CD4-positive, alpha-beta T cell treated with Interleukin-4 for 4 hours (primary cell): ENCODE results near the gene CYFIP1.

Experiments
- DNase-seq: peaks from one replicate; pipeline ENCODE4 v3.0.0-alpha.2; 2020

Gene CYFIP1

DNA sequence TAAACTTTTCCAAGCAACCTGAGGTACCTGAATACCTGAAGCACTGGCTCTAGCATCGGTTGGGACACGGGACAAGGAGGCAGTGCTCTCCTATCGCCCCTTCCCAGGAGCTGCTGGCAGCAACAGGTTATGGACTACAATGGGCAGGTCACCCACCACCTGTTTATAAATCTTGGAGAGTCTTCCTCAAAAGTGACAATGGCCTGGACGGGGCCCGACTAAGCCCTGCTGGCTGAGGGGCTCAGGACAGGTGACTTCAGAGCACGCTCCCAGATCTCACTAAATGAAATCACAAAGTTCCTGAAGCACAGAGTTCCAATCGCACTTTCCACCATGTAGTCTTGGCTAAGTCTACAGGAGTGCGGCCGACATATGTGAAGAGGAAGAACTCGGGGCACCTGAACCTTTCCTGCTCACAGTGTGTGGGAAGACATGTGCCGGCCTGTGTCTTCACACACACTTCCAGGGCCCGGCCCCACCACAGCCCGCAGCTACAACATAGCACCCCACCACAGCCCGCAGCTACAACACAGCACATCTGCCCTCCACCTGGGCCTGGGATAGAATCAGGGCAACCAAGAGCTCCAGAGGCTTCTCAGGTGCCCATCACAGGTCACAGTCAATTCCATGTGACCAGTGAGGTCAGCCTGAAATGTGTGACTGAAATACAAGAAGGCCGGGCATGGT is 12.9 kb downstream of the CYFIP1 start:
- no peak for DNase-seq

DNA sequence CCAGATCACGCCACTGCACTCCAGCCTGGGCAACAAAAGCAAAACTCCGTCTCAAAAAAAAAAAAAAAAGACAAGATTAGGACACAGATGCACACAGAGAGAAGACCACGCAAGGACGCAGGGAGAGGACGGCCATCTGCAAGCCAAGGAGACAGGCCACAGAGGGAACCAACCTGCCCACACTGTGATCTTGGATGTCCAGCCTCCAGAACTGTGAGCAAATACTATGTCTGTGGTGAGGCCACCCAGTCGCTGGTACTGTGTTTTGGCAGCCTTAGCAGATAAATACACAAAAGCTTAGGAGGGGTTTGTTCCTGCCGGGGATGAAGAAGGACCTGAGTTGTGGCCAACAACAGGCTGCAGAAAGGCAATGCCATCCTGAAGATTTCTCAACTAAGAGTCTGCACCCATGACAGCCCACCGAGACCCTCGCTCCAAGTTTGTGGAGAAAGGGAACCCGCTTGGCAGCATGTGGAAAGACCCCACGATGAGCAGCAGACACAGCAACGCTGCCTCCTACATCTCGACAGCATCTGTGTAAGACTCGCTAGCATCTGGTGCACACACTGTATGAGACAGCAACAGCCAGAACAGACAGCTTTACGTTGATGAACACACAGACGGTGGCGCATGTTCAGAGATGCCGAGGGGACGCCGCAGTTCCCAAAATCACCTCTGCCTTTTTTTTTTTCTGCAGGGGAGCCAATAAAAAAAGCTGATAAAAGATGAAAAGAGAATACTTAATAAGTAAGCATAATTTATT is 13.7 kb downstream of the CYFIP1 start:
- no peak for DNase-seq

DNA sequence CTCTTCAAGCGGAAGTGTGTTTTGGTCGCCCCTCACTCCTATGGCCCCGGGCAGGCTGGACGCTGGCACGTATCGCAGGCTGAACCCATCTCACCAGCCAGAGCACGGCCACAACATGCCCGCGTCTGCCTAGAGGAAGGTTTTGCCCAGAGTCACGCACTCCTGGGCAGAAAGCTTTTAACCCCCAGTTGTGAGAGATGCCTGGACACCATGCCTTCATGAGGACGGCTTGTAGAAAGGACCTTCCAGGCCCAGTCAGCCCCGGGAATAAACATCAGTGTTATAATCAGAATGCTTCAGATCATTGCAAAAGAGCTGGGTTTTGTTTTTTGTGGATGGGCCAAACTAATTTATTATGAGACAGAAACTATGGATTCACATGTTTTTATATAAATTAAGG is 16.5 kb downstream of the CYFIP1 start:
- DNase-seq: no peak

DNA sequence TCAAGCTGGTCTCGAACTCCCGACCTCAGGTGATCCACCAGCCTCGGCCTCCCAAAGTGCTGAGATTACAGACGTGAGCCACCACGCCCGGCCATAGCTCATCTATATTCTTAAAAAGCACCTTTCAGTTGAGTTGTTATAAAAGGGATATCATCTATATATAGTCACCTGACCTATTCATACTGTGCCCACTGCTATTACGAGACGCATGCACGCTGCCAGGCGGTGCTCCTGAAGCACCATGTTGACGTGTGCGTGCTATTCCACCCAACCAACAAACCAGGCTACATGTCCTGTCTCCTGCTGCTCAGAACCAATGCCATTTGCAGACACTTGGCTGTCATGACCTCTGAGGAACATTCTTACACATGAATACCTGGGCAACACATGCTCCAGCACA is 17.6 kb downstream of the CYFIP1 start:
- no peak for DNase-seq

DNA sequence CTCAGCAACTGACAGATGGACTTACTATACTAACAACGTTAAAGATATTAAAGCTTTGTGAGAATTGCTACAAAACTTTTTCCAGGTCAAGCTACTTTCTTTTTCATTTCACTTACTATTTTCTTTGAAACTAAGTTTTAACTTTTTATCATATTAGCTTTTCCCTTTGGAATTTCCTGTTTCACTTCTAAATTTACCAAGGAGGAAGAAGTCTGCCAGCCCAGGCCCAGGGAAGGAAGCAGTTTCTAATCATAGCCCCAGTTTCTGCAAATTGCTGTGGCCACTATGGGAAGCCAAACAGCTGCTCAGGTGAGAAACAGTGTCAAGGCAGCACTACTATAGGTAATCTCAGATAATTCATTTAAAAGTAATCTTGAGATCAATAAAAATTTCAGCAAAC is 18.4 kb downstream of the CYFIP1 start:
- no peak for DNase-seq

DNA sequence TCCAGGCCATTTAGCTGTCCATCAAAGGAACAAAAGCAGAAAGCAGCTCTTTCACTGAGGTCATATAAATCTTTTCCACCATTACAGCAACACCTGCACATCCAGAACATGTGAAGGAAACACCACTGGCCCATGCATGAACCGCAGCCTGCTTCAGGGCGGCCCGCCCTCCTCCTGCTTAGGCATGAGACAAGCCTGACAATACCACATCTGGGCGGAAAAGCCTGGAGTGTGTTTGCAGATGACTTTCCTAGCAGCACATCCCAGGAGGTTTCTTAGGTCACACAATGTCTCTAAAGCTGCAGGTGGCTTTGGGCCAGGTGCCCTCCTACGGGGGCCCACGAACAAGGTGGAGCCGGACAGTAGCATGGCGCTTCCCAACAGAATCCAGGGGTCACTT is 19.6 kb downstream of the CYFIP1 start:
- DNase-seq: no peak

DNA sequence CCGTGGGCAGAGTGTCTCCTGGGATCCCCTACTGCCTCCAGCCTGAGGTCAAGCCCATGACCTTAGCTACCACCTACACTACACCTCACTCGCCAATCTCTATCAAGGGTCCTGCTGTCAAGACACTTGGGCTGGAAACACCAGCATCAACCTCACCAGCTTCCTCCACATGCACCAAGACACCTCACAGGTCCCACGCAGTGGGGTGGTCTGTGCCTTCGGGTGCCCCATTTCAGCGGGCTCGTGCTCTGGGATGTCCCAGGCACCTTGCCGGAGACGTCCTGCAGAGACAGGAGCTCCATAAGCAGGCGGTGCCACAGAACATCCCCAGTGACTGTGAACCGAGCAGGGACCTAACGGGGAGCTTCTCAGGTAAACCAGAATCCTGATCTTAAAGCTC is 20.0 kb downstream of the CYFIP1 start:
- DNase-seq: no peak

DNA sequence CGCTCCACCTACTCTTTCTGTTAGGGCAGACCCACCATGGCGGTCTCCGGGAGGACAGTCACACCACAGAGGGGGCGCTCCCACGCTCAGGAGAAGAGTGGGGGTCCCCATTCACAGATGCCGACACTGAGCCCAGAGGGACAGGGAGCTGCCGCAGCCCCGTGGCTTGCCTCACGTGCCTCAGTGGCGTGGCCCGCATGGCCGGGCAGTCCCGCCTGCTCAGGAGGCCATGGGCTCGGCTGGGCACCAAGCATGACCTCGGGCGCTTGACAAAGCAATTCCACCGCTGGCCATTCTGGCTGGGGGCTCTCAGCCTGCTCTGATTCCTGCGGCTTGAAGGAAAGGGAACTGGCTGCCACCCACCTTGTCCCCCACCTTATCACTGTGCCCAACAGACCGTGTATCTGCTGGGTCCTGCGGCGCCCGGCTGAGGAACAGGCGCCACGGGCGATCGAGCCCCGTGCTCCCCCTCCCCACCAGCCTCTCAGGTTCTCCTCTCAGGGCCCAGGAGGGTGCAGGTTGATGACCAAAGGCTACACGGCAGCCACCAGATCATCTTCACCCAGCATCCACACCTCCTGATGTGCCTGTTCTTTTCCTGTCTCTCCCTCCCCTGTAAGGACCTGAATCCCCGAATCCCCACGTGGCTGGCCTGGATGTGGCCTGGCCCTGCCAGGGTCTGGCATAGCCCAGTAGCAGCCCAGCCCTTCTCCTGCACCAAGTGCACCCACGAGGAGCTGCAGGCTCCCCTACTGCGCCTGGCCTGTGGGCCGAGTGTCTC is 20.7 kb downstream of the CYFIP1 start:
- DNase-seq: no peak

DNA sequence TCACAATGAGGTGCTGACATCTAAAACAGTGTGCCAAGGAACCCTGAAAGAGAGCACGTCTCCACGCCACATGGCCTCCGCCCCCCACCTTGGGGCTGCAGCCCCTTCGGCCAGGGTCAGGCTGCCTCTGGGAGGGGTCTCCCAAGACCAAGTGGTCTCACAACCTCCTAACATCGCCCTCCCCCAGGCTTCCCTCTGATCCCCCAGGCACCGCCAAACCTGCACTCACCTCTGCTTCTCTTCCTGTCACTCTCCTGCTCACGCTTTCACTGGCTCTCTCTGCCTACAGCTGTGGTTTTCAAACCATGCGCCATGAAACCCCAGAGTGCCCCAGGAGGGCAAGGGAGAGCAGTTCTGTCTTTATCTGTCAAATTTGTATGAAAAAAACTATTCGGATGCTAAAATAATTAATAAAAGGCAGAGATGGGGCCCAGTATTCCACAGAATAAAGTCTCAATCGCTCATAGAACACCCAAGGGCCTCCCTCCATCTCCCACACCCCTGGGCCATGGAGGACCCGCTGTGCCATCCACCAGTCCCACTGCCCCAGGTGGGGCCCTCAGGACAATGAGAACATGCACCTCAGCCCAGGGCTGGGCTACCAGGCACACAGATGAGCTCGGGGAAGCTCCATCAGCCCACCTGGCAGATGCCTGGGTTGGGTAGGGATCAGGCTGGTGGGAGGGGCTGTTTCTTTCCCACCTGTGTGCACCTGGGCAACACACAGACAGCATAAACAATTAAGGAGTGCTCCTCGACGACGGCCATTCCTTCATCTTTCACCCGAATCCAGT is 21.5 kb downstream of the CYFIP1 start:
- DNase-seq: no peak

DNA sequence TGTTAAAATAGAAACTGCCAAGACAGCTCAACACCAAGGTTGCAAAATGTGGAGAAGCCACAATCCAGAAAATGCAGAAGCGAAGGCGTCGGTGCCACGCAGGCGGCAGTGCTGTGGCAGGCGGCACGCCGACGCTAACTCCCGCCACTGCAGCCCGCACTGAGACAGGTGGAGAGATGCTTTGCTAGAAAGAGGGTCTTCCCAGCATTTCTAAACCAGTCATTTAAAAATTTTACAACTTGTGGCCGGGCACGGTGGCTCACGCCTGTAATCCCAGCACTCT is 23.2 kb downstream of the CYFIP1 start:
- DNase-seq: no peak

DNA sequence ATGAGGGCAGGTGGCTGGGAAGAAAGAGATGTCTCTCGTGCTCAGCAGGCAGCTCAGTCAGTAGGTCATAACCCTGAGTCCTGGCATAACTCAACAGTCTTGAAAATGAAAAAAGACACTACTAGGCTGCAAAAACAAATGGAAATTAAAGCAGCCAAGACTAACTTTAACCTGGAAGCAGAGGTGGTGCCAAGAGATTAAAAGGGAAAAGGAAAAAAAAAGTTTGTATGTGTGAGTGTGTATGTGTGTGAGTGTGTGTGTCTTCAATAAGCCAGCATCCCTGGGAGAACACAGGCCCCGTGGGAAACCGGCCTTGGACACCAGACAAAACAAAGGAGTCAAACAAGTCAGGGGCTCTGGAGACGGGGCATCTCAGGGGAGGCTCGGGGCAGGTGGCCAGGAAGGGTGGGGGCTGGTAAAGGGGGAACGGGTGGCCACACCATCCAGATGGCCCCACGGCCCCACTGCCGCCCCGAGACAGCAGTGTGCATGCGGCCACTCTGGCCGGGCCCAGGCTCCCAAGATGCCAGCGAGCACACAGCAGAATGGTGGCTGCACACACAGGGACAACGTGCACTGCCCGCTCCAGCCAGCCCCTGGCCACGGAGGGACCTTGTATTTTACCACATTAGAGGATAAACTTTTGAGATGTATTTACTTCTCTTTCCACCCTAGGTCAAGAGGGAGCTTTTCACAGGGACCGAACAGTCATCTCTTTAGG is 23.8 kb downstream of the CYFIP1 start:
- DNase-seq: no peak

DNA sequence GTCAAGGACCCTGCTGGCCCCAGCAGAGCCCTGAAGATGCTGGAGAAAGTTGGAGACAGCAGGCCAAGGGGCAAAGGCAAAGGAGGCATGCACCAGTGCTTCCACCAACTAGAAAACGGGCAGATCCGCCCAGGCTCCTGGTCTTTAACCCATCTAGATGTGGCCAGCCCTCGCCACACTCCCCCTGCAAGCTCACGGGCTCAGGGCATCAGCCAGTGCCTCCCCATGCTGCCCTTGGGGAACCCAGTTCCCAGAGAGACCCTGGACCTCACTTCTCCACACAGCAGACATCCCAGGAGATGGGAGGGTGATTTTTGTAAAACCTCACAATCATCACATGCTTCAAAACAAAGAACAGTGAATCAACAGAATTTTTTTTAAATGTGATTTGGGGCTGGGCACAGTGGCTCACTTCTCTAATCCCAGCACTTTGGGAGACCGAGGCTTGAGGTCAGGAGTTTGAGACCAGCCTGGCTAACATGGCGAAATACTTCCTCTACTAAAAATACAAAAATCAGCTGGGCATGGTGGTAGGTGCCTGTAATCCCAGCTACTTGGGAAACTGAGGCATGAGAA is 24.5 kb downstream of the CYFIP1 start:
- no peak for DNase-seq

DNA sequence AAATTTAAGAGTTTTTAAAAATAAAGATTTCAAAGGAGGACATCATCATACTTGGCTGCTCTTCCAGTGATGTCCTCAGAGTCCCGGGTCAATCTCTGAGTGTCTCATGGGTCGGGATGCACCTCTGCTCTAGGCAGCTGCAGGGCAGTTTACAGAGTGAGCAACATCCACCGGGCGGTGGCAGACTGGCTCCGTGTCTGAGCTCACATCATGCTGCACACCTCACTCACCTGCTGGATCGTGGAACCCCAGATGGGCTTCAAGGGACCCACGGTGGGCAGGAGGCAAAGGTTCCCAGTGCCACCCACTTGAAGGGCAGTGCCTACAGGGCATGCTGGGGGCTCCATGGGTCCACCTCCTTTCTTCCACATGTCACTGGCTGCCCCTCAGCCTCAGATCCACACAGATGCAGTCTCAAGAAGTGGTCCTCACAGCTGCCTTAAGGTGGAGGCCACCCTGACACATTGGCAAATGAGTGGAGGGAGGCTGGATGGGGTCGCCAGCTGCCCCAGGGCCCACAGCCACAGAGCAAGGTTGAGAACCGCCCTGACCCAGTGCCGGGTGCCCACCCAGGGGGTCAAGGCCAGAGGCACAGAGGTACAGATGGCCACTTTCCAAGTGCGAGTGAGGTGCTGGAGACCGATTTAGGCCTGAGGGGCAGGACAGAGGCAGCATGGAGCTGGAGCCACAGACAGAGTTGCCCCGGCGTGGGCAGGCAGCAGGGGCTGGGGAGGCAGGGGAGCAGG is 25.2 kb downstream of the CYFIP1 start:
- DNase-seq: no peak

DNA sequence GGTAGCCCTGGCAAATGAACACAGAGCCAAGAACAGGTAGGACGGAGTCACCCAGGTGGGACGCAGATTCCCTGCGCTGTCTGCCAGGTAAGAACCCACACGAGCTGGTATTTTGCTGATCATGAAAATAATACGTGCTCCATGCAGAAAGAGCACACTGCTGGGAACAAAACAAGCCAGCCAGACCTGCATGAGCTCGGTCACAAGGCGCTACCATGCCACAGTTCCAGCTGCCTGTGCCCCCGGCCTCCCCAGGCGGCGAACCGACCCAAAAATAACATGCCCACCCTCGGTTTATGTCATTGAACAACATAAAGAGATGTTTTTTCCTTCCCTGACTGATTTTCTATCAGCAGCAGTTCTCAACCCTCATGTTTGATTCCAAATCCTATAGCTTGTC is 25.8 kb downstream of the CYFIP1 start:
- DNase-seq: no peak

DNA sequence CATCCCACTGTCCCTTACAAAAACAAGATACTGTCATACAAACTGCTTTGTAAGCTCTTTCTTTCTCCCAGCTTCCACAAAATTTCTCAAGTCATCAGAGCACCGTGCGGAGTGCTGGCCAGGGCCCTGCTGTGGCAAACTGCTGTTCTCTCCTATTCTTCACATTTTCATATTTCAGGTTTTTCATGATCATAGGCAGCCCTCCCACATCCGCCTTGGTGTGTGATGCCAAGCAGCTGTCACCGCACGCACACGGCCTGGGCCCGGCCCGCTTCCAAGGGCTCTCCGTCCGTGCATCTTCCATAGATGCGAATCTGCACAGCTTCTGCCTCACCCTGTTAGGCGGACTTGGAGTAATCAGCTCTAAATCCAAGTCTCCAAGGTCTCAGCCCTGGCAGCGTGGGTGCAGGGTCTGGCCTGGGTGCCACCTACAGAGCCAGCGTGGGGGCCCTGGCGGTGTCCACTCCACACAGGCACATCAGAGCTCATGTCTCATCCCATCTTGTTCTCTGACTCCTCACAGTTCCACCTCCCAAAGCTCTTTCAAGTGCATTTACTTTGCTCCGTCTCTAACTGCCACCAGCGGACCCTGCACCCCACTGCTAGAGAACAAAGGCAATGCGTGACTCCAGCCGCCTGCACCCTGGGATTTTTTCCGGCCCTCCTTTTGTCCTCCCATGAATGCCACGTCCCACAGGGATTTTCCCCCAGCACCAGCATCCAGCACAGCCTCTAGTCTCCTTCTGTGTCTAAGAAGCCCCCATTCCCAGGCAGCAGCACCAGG is 27.2 kb downstream of the CYFIP1 start:
- no peak for DNase-seq

DNA sequence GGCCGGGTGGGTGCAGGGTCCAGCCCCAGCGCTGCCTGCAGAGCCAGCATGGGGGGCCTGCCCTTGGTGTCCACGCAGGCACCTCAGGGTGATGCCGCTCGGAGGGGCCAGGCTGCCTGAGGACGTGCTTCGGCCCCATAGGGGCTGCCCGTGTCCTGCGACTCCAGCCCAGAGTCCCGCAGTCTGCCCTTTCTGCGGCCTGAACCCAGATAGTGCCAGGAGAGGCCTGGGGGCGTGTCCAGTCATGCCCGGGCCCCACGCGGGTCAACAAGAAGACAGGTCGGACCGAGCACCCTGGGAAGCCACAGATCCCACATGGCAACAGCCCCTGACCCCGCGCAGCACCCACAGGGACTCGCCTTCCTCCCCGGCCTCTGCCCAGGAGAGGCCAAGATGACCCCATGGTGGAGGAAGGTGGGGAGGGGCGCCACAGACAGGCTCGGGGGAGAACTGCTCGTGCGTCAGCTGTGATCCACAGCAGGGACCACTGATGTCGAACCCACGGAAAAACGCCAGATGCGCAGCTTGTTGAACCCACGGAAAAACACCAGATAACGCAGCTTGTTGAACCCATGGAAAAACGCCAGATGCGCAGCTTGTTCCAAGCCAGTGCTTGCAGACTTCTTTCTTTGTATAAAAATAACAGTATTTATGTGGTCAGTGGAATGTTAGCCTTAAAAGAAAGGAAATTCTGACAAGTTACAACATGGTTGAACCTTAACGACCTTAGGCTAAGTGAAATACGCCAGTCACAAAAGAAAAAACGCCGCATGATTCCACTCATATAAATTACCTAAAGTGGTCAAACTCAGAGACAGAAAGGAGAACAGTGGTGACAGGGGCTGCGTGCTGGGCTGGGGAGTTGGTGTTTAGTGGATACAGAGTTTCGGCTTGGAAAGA is 28.5 kb downstream of the CYFIP1 start:
- DNase-seq: no peak

DNA sequence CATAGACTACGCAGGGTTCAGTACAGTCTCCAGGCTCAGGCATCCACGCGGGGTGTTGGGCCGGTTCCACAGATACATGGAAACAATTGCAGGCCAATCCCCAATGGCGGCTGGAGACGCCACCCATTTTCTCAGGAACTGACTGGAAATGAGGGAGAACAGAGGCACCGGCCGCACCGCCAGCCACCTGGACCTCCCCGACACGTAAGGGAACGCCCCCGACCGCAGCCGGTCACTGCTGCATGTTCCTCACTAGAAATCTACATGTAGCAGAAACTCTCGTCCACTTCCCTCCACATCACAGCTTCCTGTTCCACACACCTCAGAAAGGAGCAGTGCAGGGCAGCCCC is 29.2 kb downstream of the CYFIP1 start:
- DNase-seq: no peak

DNA sequence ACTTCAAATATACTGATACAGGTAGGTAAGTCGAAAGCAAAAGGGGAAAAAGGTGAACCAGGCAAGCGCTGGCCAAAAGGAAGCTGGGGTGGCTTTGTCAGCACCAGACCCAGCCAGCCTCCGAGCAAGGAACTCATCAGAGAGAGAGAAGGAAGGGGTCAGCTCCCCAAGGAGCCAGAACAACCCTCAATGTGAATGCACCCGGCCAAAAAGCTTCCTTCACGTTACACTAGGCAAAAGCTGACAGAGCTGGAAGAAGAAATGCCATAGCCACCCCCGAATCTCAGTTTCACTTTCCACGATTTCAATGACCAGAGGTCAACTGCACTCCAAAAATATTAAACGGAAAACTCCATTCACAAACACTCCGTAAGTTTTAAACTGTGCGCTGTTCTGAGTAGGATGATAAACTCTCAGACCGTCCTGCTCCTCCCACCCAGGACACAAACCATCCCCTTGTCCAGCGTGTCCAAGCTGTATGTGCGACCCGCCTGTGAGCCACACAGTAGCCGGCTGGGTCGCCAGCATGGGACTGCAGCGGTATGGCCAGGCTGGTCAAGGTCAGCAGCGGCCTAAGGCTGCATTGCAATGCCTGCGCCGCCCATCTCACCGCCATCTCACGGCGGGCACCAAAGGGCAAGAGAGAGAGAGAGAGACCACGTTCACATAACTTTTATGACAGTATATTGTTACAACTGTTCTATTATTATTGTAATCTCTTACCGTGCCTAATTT is 29.7 kb downstream of the CYFIP1 start:
- no peak for DNase-seq

DNA sequence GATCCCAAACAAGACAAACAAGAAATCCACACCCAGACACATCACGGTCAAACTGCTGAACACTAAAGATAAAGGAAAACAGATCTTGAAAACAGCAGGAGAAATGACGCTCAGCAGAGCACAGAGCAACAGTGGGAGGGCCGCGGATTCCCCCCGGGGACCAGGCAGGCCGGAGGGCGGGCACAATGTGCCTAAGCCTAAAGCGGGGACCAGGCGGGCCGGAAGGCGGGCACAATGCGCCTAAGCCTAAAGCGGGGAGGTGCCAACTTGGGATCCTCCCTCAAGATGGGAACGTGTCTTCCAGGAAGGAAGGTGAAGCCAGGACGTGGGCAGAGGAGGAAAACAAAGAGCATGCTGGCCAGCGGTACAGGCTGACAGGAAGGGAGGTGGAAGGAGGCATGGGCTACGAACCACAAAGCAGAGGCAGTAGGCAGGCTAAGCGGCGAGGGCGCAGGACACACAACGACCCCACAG is 31.1 kb downstream of the CYFIP1 start:
- no peak for DNase-seq
